KMS-11 (cell line): ENCODE measurements around the gene DEFB115.
"Not testable (repeated sequence)": the region's sequence is repeated elsewhere in the genome, so short reads cannot be mapped to it uniquely, and the experiment has no call there.

Source experiments
- H2AFZ ChIP-seq: fragments of 200-600 bp; sonication (generic); 2 replicates; pipeline ENCODE4 v1.6.1; 2016; ENCODE audit warnings: antibody characterized with exemption, mixed run types, low read depth
- H3K27ac ChIP-seq: fragments of 200-600 bp; sonication (generic); 2 replicates; pipeline ENCODE4 v1.6.1; 2016; ENCODE audit warnings: mild to moderate bottlenecking, mixed run types
- H3K27me3 ChIP-seq: fragments of 200-600 bp; sonication (generic); 2 replicates; pipeline ENCODE4 v1.6.1; 2017; ENCODE audit warnings: mild to moderate bottlenecking, low read depth, mixed run types, moderate library complexity; ENCODE audit not compliant: insufficient read depth
- H3K36me3 ChIP-seq: fragments of 200-600 bp; sonication (generic); 2 replicates; pipeline ENCODE4 v1.6.1; 2017; ENCODE audit warnings: mild to moderate bottlenecking, mixed run types; ENCODE audit not compliant: insufficient read depth
- H3K4me1 ChIP-seq: fragments of 200-600 bp; sonication (generic); 2 replicates; pipeline ENCODE4 v1.6.1; 2016; ENCODE audit warnings: mild to moderate bottlenecking, low read depth, mixed run types; ENCODE audit not compliant: poor library complexity, severe bottlenecking
- H3K4me2 ChIP-seq: fragments of 200-600 bp; sonication (generic); 2 replicates; pipeline ENCODE4 v1.7.0; 2016; ENCODE audit warnings: mild to moderate bottlenecking, mixed run types
- H3K4me3 ChIP-seq: fragments of 200-600 bp; sonication (generic); IDR thresholded peaks from 2 replicates; pipeline ENCODE4 v1.6.1; 2017; ENCODE audit warnings: low read depth, low read length, mixed read lengths; ENCODE audit not compliant: insufficient read depth
- H3K79me2 ChIP-seq: fragments of 200-600 bp; sonication (generic); 2 replicates; pipeline ENCODE4 v1.6.1; 2016; ENCODE audit warnings: low read depth, mixed run types; ENCODE audit not compliant: insufficient read depth
- H3K9ac ChIP-seq: fragments of 200-600 bp; sonication (generic); 2 replicates; pipeline ENCODE4 v1.6.1; 2016; ENCODE audit warnings: mild to moderate bottlenecking, mixed run types
- H4K20me1 ChIP-seq: fragments of 200-600 bp; sonication (generic); 2 replicates; pipeline ENCODE4 v1.6.1; 2016; ENCODE audit warnings: mild to moderate bottlenecking, mixed run types; ENCODE audit not compliant: insufficient read depth
- CTCF ChIP-seq: fragments of 200-600 bp; sonication (generic); conservative IDR thresholded peaks from 2 replicates; pipeline ENCODE4 v1.6.1; 2017; ENCODE audit warnings: low read depth, mild to moderate bottlenecking, antibody characterized with exemption, low read length, moderate library complexity, mixed read lengths

DEFB115 gene

DNA sequence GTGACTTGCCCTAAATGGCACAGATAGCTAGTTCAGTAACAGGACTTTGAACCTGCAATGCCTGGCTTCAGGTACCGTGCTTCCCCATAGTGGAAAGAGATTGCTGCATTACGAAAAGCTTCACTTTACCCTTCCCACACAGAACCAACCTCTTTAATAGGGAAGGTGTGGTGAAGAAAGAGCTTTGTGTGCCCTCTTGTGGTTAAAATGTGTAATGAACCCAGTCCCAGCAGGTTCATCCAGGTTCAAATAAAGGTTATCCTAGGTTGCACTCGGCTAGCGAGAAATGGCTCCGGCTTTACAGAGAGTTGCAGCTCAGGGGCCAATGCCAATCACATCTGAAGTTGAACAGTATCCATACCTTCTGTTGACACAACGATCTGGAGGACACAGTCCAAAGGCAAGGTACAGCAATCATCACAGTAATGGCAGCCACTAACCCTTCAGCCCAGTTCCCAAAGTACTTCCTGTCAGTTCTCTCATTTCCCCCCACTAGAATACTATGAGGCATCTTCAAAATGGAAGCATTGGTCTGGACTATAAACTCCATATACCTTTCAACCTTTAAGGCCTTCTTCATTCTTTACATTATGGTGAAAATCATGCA, 3.0 kb downstream of the DEFB115 start:
- Histone ChIP-seq H3K27ac (no peak overlapping the region), H3K36me3 (no peaks in the 10 kb centered on the region), H4K20me1 (no peaks in the 10 kb centered on the region), H3K79me2 (no peaks in the 10 kb centered on the region), H3K4me3 (no peak overlapping the region), H3K9ac (no peak overlapping the region), H3K4me2 (no peak overlapping the region), H3K27me3 (no peaks in the 10 kb centered on the region), H3K4me1 (no peaks in the 10 kb centered on the region), H2AFZ (no peak overlapping the region)
- TF ChIP-seq CTCF: peak; percentile 92

DNA sequence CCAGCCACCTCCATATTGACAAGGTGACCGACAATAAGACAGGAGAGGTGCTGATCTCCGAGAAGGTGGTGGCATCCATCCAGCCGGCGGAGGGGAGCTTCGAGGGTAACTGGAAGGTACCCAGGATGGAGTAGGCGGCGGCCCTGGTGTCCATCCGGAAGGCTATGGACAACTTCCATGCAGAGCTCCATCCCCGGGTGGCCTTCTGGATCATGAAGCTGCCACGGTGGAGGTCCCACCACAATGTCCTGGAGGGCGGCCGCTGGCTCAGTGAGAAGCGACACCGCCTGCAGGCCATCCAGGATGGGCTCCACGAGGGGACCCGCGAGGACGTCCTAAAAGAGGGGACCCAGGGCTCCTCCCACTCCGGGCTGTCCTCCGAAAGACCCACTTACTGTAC, 17.0 kb downstream of the DEFB115 start:
- Histone ChIP-seq H3K27me3 (no peaks in the 10 kb centered on the region), H3K4me2 (no peak overlapping the region), H4K20me1 (no peaks in the 10 kb centered on the region), H3K4me1 (no peaks in the 10 kb centered on the region), H3K4me3 (no peak overlapping the region), H3K79me2 (no peaks in the 10 kb centered on the region), H3K27ac (no peak overlapping the region), H3K9ac (no peak overlapping the region), H2AFZ (no peak overlapping the region), H3K36me3 (no peaks in the 10 kb centered on the region)
- TF ChIP-seq CTCF: no peak

DNA sequence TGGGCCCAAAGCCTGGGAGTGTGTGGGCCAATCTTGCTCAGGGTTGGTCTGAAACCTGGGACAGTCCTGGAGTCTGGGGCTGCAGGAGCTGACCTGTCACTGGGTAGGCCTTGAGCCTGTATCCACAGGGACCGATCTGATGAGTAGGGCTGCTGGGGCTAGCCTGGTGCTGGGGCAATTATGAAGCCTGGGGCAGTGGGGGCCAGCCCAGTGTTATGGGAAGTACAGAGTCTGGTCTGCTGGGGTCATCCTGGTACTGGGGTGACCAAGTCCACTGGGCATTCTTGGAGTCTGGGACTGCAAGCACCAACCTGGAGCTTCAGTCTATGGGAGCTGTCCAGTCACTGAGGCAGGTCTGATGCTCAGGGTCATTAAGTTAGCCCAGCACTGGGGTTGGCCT, 20.7 kb downstream of the DEFB115 start:
- TF ChIP-seq CTCF: no peak
- Histone ChIP-seq H3K4me1 (no peaks in the 10 kb centered on the region), H3K36me3 (no peaks in the 10 kb centered on the region), H3K4me3 (no peak overlapping the region), H3K79me2 (no peaks in the 10 kb centered on the region), H3K4me2 (no peak overlapping the region), H3K27me3 (no peaks in the 10 kb centered on the region), H3K9ac (no peak overlapping the region), H2AFZ (no peak overlapping the region), H3K27ac (no peak overlapping the region), H4K20me1 (no peaks in the 10 kb centered on the region)

- not testable (repeated sequence) for H3K27me3 ChIP-seq, H3K27ac ChIP-seq, H3K4me2 ChIP-seq, H3K79me2 ChIP-seq, H3K4me1 ChIP-seq, H2AFZ ChIP-seq, H3K4me3 ChIP-seq, H3K9ac ChIP-seq, H3K36me3 ChIP-seq, H4K20me1 ChIP-seq
These were observed 27.5 kb downstream of the DEFB115 start for GRCh38 chr20:31284964-31285363.

DNA sequence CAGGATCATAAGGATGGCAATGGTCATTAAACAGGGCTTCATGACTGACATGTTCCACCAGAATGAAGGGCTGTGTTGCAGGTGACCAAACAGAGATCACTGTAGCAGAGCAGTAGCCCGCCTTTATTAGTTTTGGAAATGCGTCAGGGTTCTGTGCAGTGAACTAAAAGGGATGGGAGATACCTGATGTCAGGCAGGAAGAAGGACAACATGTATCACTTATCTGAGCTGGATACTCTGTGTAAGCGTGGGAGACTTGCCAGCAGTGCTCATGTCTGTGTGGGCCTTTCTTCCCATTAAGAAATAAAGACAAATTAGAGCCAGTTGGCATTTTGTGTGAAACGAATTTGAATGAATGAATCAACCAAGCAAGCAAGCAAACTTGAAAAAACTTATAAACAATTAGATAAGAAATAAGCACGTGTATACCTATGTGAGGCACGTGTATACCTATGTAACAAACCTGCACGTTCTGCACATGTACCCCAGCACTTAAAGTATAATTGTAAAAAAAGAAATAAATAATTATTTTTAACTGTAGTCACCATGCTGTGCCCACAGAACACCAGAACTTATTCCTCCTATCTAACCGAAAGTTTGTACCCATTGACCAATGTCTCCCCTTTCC, 51.2 kb downstream of the DEFB115 start, which contains the start of gene DEFB116:
Gene DEFB116, minus strand, starts transcription at position 51 of the 628 bp plus-strand sequence. Its CDS starts 0 bp downstream, at position 51.
- Histone ChIP-seq H3K4me2 (no peak within 1 kb of the TSS), H3K79me2 (no peaks in the 10 kb centered on the region), H3K27ac (no peak within 1 kb of the TSS), H4K20me1 (no peaks in the 10 kb centered on the region), H3K4me3 (no peak within 1 kb of the TSS), H3K4me1 (no peaks in the 10 kb centered on the region), H3K36me3 (no peaks in the 10 kb centered on the region), H2AFZ (no peak within 1 kb of the TSS), H3K27me3 (no peaks in the 10 kb centered on the region), H3K9ac (no peak within 1 kb of the TSS)
- TF ChIP-seq CTCF: no peak
